CD14-positive monocyte (primary cell): ENCODE measurements around the gene LSM4. TPM values are rescaled to one million over a fixed set of nuclear protein-coding genes. Genes with fewer than 3 reads are reported as not detected.

Experiments used
- DNase-seq, 3 donors: peaks; one replicate each; pipeline ENCODE4 v3.0.0-alpha.2; 2011 to 2022
- H2AFZ ChIP-seq: 2 replicates; pipeline ENCODE4 v1.6.0; 2012; ENCODE audit warnings: mild to moderate bottlenecking, low read depth, low read length, inconsistent platforms; ENCODE audit not compliant: insufficient read depth, poor library complexity, severe bottlenecking
- H3K27ac ChIP-seq, 2 donors: 1 replicate in 1 of 2; 2 replicates in 1 of 2; pipeline ENCODE4 v1.5.1; 2012 to 2013; ENCODE audit warnings: low read length in 2 of 2, control low read depth in 1 of 2, inconsistent platforms in 1 of 2, low read depth in 1 of 2, mild to moderate bottlenecking in 1 of 2
- H3K27me3 ChIP-seq, 2 donors: one replicate each; pipeline versions ENCODE4 v1.6.0 to v1.6.1; 2011 to 2013; ENCODE audit warnings: low read length in 2 of 2; ENCODE audit not compliant: control insufficient read depth in 2 of 2, insufficient read depth in 2 of 2
- H3K36me3 ChIP-seq, 2 donors: replicated peaks in 1 of 2; 1 replicate in 1 of 2; 2 replicates in 1 of 2; pipeline versions ENCODE4 v1.5.1 to v1.6.1; 2012 to 2013; ENCODE audit warnings: low read length in 2 of 2, control low read depth in 1 of 2, inconsistent platforms in 1 of 2, mild to moderate bottlenecking in 1 of 2; ENCODE audit not compliant: insufficient read depth in 2 of 2, control insufficient read depth in 1 of 2
- H3K4me1 ChIP-seq, 2 donors: 1 replicate in 1 of 2; 2 replicates in 1 of 2; pipeline versions ENCODE4 v1.5.1 to v1.6.1; 2012 to 2013; ENCODE audit warnings: low read length in 2 of 2, control low read depth in 1 of 2, inconsistent platforms in 1 of 2, mild to moderate bottlenecking in 1 of 2, moderate library complexity in 1 of 2; ENCODE audit not compliant: insufficient read depth in 2 of 2, control insufficient read depth in 1 of 2
- H3K4me2 ChIP-seq: replicated peaks from 2 replicates; pipeline ENCODE3; 2012; ENCODE audit warnings: low read length, moderate library complexity, mild to moderate bottlenecking; ENCODE audit not compliant: poor library complexity, severe bottlenecking; ENCODE audit errors: extremely low read depth
- H3K4me3 ChIP-seq, 3 experiments: fragments of 200-600 bp in 1 of 3; sonication (generic) in 1 of 3; replicated peaks in 1 of 3; 1 replicate in 2 of 3; 2 replicates in 1 of 3; pipeline ENCODE4 v1.5.1; 2011 to 2013; ENCODE audit warnings: low read length in 3 of 3, mild to moderate bottlenecking in 3 of 3, control low read depth in 2 of 3, low read depth in 2 of 3, inconsistent platforms in 1 of 3, moderate library complexity in 1 of 3
- H3K79me2 ChIP-seq: 2 replicates; pipeline ENCODE4 v1.6.0; 2012; ENCODE audit warnings: mild to moderate bottlenecking, control low read depth, inconsistent platforms, low read length, moderate library complexity; ENCODE audit not compliant: insufficient read depth
- H3K9ac ChIP-seq: 2 replicates; pipeline ENCODE4 v1.6.0; 2017; ENCODE audit warnings: low read length, mild to moderate bottlenecking; ENCODE audit not compliant: insufficient read depth, poor library complexity, severe bottlenecking
- H3K9me3 ChIP-seq, 2 donors: replicated peaks in 1 of 2; 1 replicate in 1 of 2; 2 replicates in 1 of 2; pipeline versions ENCODE4 v1.5.1 to v1.6.1; 2012 to 2013; ENCODE audit warnings: low read length in 2 of 2, control low read depth in 1 of 2; ENCODE audit not compliant: control insufficient read depth in 1 of 2, insufficient read depth in 1 of 2
- H4K20me1 ChIP-seq: 2 replicates; pipeline ENCODE4 v1.6.0; 2012; ENCODE audit warnings: mild to moderate bottlenecking, low read length, control low read depth, moderate library complexity; ENCODE audit not compliant: insufficient read depth
- H3K27ac Mint-ChIP-seq, 7 donors: one replicate each; pipeline ENCODE4 v1.8.0; 2020; ENCODE audit warnings: mild to moderate bottlenecking in 7 of 7, mixed read lengths in 7 of 7, moderate library complexity in 6 of 7, inconsistent platforms in 2 of 7
- H3K27me3 Mint-ChIP-seq, 3 donors: one replicate each; pipeline ENCODE4 v1.8.0; 2021 to 2022; ENCODE audit warnings: low read depth in 3 of 3, mild to moderate bottlenecking in 3 of 3, mixed read lengths in 3 of 3, moderate library complexity in 3 of 3, inconsistent platforms in 1 of 3
- H3K36me3 Mint-ChIP-seq, 2 donors: one replicate each; pipeline ENCODE4 v1.8.0; 2020; ENCODE audit warnings: mixed read lengths in 2 of 2, inconsistent platforms in 1 of 2, mild to moderate bottlenecking in 1 of 2
- H3K4me1 Mint-ChIP-seq: one replicate; pipeline ENCODE4 v1.8.0; 2020; ENCODE audit warnings: mild to moderate bottlenecking, mixed read lengths
- H3K4me3 Mint-ChIP-seq, 2 donors: one replicate each; pipeline ENCODE4 v1.8.0; 2020; ENCODE audit warnings: mild to moderate bottlenecking in 2 of 2, mixed read lengths in 2 of 2, moderate library complexity in 1 of 2
- H3K9me3 Mint-ChIP-seq, 7 donors: one replicate each; pipeline ENCODE4 v1.8.0; 2020 to 2022; ENCODE audit warnings: mixed read lengths in 7 of 7, mild to moderate bottlenecking in 6 of 7, moderate library complexity in 6 of 7, inconsistent platforms in 2 of 7
- WGBS: methylation state at CpG from one replicate; pipeline ENCODE4 v1.1.5; 2013; ENCODE audit warnings: missing lambda C conversion rate; ENCODE audit not compliant: insufficient coverage; 5-methylcytosine and 5-hydroxymethylcytosine counted together
- intact Hi-C, 2 donors: fragments of 100-400 bp; cut with micrococcal nuclease; formaldehyde crosslinking; loops; one replicate each; pipeline versions ENCODE4 v1.15.0 to v1.15.1; 2023
- polyA plus RNA-seq, 3 donors: library from polyadenylated mRNA; depleted of rRNA in 1 of 3; unstranded in 2 of 3; stranded (reverse) in 1 of 3; fragments of 300-500 nt in 2 of 3; fragments of >200 nt in 1 of 3; fragmentation: Illumina TruSeq in 2 of 3; gene quantifications; 1 replicate in 2 of 3; 2 replicates in 1 of 3; pipeline ENCODE4 v1.2.3, GENCODE V29; 2012 to 2021
- TF ChIP-seq, protein P1 (sequence below): fragments of 200-600 bp; IDR thresholded peaks from one replicate; pipeline ENCODE4 v1.8.0; 2022; ENCODE audit warnings: antibody characterized with exemption, mild to moderate bottlenecking

Gene LSM4
- polyA plus RNA-seq, 3 donors, result 66.5 to 143 (median 97.0) TPM

- Mint-ChIP-seq H3K9me3 (no peaks in the 10 kb centered on the region), H3K27me3 (peaks cover 0 to 5% (median 0%) of the 10 kb centered on the region in 3 donors), H3K36me3 (peaks cover 36 to 48% of the 10 kb centered on the region in 2 donors), H3K27ac (peak overlapping the region; percentile 35 to 70 (median 61)), H3K4me1 (peaks cover 46% of the 10 kb centered on the region), H3K4me3 (peak overlapping the region in 1 of 2 donors; percentile 20)
- Histone ChIP-seq H3K9me3 (no peaks in the 10 kb centered on the region), H3K4me1 (peaks cover 36 to 38% of the 10 kb centered on the region in 2 donors), H2AFZ (no peak overlapping the region), H3K79me2 (peaks cover 12% of the 10 kb centered on the region), H3K27ac (no peak overlapping the region), H3K27me3 (no peaks in the 10 kb centered on the region), H3K36me3 (peaks cover 10 to 28% of the 10 kb centered on the region in 2 donors), H3K4me3 (no peak overlapping the region), H4K20me1 (peaks cover 9% of the 10 kb centered on the region), H3K9ac (no peak overlapping the region), H3K4me2 (no peak overlapping the region)
- intact Hi-C loops, result loop anchor here in 1 of 2 donors (5.0 kb wide), 1 partner anchor 35 kb away; no protein-coding TSS in a partner anchor
- 62% methylated on average over 7 of the region's 8 CpGs for WGBS
- DNase-seq, result no peak
- TF ChIP-seq, protein P1, sequence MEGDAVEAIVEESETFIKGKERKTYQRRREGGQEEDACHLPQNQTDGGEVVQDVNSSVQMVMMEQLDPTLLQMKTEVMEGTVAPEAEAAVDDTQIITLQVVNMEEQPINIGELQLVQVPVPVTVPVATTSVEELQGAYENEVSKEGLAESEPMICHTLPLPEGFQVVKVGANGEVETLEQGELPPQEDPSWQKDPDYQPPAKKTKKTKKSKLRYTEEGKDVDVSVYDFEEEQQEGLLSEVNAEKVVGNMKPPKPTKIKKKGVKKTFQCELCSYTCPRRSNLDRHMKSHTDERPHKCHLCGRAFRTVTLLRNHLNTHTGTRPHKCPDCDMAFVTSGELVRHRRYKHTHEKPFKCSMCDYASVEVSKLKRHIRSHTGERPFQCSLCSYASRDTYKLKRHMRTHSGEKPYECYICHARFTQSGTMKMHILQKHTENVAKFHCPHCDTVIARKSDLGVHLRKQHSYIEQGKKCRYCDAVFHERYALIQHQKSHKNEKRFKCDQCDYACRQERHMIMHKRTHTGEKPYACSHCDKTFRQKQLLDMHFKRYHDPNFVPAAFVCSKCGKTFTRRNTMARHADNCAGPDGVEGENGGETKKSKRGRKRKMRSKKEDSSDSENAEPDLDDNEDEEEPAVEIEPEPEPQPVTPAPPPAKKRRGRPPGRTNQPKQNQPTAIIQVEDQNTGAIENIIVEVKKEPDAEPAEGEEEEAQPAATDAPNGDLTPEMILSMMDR, result no peak
These were observed 19.3 kb upstream of the LSM4 start for GRCh38 chr19:18342090-18342632.

DNA sequence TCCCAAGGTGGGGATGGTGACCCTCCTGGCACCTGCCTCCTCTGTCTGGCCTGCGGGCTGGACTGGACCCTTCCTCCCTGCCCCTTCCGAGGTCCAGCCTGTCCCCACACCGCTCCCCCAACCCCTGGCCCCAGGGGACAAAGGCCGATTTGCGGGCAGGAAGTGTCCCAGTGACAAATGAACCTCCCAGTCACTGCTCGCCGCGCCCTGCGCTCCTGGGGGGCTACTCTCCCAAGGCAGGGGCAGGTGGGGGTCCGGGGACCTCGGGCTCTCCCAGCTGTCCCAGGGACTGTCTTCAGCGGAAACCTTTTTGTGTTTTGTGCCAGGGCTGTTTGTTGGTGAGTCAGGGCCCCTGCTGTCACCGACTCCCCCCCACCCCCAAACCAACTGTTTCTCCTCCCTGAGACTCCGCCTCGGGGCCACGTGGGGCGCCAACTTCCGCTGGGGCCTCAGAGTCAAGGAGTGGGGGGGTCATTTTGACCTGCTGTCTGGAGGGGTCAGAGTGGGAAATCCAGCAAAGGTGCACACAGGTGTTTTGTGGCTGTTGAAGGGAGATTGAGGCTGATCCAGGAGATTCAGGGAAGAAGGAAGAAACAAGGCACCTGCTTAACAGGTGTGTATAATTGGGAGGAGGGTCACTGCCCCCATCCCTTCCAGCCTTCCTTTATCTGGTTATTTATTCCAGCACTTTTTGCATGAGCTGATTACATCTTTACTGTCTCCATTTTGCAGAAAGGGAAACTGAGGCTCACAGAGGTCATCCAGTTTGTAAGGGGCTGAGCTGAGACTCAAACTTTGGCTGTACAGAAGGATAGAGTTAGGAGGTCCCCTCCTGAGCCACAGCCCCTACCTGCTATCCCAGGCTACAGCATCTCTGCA lies 18.4 kb upstream of the LSM4 start:
- WGBS, result 0% methylated on average over 7 of the region's 18 CpGs
- DNase-seq, result peak; percentile 82 to 90 (median 83)
- Histone ChIP-seq H4K20me1 (peaks cover 9% of the 10 kb centered on the region), H3K9ac (peak overlapping the region; percentile 90), H2AFZ (peak overlapping the region; percentile 66), H3K4me1 (peaks cover 41 to 46% of the 10 kb centered on the region in 2 donors), H3K4me3 (peak overlapping the region; percentile 56 to 85 (median 84)), H3K27ac (peak overlapping the region; percentile 81 to 89), H3K27me3 (no peaks in the 10 kb centered on the region), H3K36me3 (peaks cover 10 to 26% of the 10 kb centered on the region in 2 donors), H3K9me3 (no peaks in the 10 kb centered on the region), H3K79me2 (peaks cover 12% of the 10 kb centered on the region), H3K4me2 (peak overlapping the region; percentile 86)
- TF ChIP-seq, protein P1, result no peak
- peaks cover 30 to 40% of the 10 kb centered on the region in 2 donors for H3K36me3 Mint-ChIP-seq
- peaks cover 52% of the 10 kb centered on the region for H3K4me1 Mint-ChIP-seq
- H3K9me3 Mint-ChIP-seq, result no peaks in the 10 kb centered on the region
- intact Hi-C loops, result loop anchor here in 1 of 2 donors (5.0 kb wide), 1 partner anchor 36 kb away; no protein-coding TSS in a partner anchor
- H3K27ac Mint-ChIP-seq, result peak overlapping the region; percentile 70 to 92 (median 87)
- peak overlapping the region; percentile 84 to 92 for H3K4me3 Mint-ChIP-seq
- peaks cover 0 to 5% (median 0%) of the 10 kb centered on the region in 3 donors for H3K27me3 Mint-ChIP-seq
